K562 (cell line): Measurements from ENCODE around the gene LCA5L. TPM values are rescaled to one million over a fixed set of nuclear protein-coding genes. Genes with fewer than 3 reads are reported as not detected.

Source experiments
- ARHGAP35 ChIP-seq: fragments of 450-650 bp; IDR thresholded peaks from 2 replicates; pipeline ENCODE4 v1.6.1; 2018; ENCODE audit not compliant: partially characterized antibody
- CBFA2T3 ChIP-seq: fragments of 450-650 bp; IDR thresholded peaks from 2 replicates; pipeline ENCODE4 v1.6.1; 2017
- CHD1 ChIP-seq: fragments of 200-600 bp; sonication (generic); IDR thresholded peaks from one replicate; pipeline ENCODE4 v1.6.1; 2012; ENCODE audit warnings: mild to moderate bottlenecking, moderate library complexity, low read length, inconsistent platforms
- EP400 ChIP-seq: fragments of 450-650 bp; IDR thresholded peaks from 2 replicates; pipeline ENCODE4 v1.6.1; 2017; ENCODE audit warnings: antibody characterized with exemption, mild to moderate bottlenecking, moderate library complexity
- ETS2 ChIP-seq: IDR thresholded peaks from 2 replicates; pipeline ENCODE4 v1.6.1; 2016; ENCODE audit warnings: borderline replicate concordance, missing genetic modification characterization, mild to moderate bottlenecking, moderate library complexity, missing compliant biosample characterization; ENCODE audit not compliant: poor library complexity, severe bottlenecking
- FOXJ2 ChIP-seq: fragments of 200-800 bp; sonication (Bioruptor generic); IDR thresholded peaks from 2 replicates; pipeline ENCODE4 v1.6.1; 2016; ENCODE audit warnings: missing genetic modification characterization, missing compliant biosample characterization
- GATA2 ChIP-seq: sonication (generic); formaldehyde crosslinking; IDR thresholded peaks from 2 replicates; pipeline ENCODE4 v1.4.0; 2020; ENCODE audit warnings: mild to moderate bottlenecking, missing genetic modification reagents
- KDM2B ChIP-seq: fragments of 250-450 bp; sonication (Bioruptor Pico); IDR thresholded peaks from 2 replicates; pipeline ENCODE4 v1.8.0; 2021; ENCODE audit warnings: mild to moderate bottlenecking, moderate library complexity
- MCM3 ChIP-seq: fragments of 450-650 bp; IDR thresholded peaks from 2 replicates; pipeline ENCODE4 v1.6.1; 2016
- MEF2D ChIP-seq: conservative IDR thresholded peaks from 2 replicates; pipeline ENCODE4 v1.6.1; 2016; ENCODE audit warnings: low read depth, missing genetic modification characterization, missing compliant biosample characterization
- SRSF3 ChIP-seq: fragments of 200-400 bp; formaldehyde crosslinking; IDR thresholded peaks from 2 replicates; pipeline ENCODE4 v1.6.1; 2016; ENCODE audit warnings: mild to moderate bottlenecking, low read length, moderate library complexity; ENCODE audit not compliant: insufficient read depth
- TCFL5 ChIP-seq: fragments of 250-450 bp; sonication (Bioruptor Pico); conservative IDR thresholded peaks from 2 replicates; pipeline ENCODE4 v1.6.1; 2021; ENCODE audit warnings: mild to moderate bottlenecking, moderate library complexity, matching md5 sums
- XRCC5 ChIP-seq: fragments of 200-400 bp; formaldehyde crosslinking; IDR thresholded peaks from 2 replicates; pipeline ENCODE4 v1.6.1; 2017; ENCODE audit warnings: low read depth, mild to moderate bottlenecking, low read length
- ZKSCAN1 ChIP-seq: fragments of 150-350 bp; IDR thresholded peaks from 2 replicates; pipeline ENCODE4 v1.6.1; 2016; ENCODE audit warnings: low read depth, low read length
- ZNF561 ChIP-seq: fragments of 450-650 bp; formaldehyde crosslinking; conservative IDR thresholded peaks from 2 replicates; pipeline ENCODE4 v1.4.0; 2020; ENCODE audit warnings: mild to moderate bottlenecking, moderate library complexity
- ZNF668 ChIP-seq: fragments of 250-450 bp; sonication (Bioruptor Pico); IDR thresholded peaks from 2 replicates; pipeline ENCODE4 v1.8.0; 2022; ENCODE audit warnings: mild to moderate bottlenecking, inconsistent platforms
- polyA plus RNA-seq, 8 experiments: library from polyadenylated mRNA; depleted of rRNA in 4 of 8; stranded (reverse) in 5 of 8; unstranded in 3 of 8; fragments of >200 nt; fragmentation: Nextera tagmentation in 2 of 8; fragmentation: Illumina TruSeq in 1 of 8; extraction: Ambion mirVana in 2 of 8; extraction: Trizol in 1 of 8; gene quantifications; 2 replicates each; pipeline versions ENCODE4 v1.2.1 to v1.2.3, GENCODE V29; 2011 to 2014; ENCODE audit warnings: inconsistent platforms in 1 of 8, missing spikeins in 1 of 8
- total RNA-seq, 7 experiments: library from RNA; depleted of rRNA in 6 of 7; stranded (reverse); fragments of >200 nt in 6 of 7; fragmentation: Illumina TruSeq in 2 of 7; extraction: Trizol in 2 of 7; gene quantifications; 2 replicates each; pipeline versions ENCODE4 v1.2.1 to v1.2.3, GENCODE V29; 2011 to 2021; ENCODE audit warnings: low replicate concordance in 1 of 7
- TF ChIP-seq, protein P1 (sequence below): fragments of 250-450 bp; sonication (Bioruptor Pico); IDR thresholded peaks from 2 replicates; pipeline ENCODE4 v1.4.0; 2020; ENCODE audit warnings: mild to moderate bottlenecking, moderate library complexity, borderline replicate concordance
- TF ChIP-seq, protein P2 (sequence below): fragments of 450-650 bp; IDR thresholded peaks from 2 replicates; pipeline ENCODE4 v1.6.1; 2016; ENCODE audit warnings: low read depth
- TF ChIP-seq, protein P3 (sequence below): fragments of 450-650 bp; formaldehyde crosslinking; IDR thresholded peaks from 2 replicates; pipeline ENCODE4 v1.4.0; 2020; ENCODE audit warnings: mild to moderate bottlenecking, moderate library complexity

LCA5L gene
- total and polyA plus RNA-seq, 9 of the 15 experiments (the other 6 are each of a cell fraction or from before 2014, with no cell fraction given), result 1.8 to 4.9 (median 3.8) TPM

DNA sequence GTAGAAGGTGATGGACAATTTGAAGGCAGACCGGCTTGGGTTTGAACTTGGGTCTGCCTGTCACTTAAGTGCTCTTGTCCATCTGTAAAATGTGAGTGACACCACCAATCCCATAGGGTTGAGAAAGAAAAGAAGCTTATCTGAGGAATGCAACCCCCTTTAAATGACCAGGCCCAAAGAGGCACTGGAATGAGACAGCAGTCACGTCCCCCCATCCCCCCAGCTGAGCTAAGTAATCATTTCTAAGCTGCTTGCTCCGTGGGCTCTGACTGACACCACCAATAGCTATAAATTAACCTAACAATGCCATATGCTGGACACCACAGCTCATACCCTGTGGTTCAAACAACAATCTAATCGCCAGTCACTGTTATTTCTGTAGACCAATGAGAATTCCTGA is 15.1 kb downstream of the LCA5L start (continued):
- TF ChIP-seq, protein P1, sequence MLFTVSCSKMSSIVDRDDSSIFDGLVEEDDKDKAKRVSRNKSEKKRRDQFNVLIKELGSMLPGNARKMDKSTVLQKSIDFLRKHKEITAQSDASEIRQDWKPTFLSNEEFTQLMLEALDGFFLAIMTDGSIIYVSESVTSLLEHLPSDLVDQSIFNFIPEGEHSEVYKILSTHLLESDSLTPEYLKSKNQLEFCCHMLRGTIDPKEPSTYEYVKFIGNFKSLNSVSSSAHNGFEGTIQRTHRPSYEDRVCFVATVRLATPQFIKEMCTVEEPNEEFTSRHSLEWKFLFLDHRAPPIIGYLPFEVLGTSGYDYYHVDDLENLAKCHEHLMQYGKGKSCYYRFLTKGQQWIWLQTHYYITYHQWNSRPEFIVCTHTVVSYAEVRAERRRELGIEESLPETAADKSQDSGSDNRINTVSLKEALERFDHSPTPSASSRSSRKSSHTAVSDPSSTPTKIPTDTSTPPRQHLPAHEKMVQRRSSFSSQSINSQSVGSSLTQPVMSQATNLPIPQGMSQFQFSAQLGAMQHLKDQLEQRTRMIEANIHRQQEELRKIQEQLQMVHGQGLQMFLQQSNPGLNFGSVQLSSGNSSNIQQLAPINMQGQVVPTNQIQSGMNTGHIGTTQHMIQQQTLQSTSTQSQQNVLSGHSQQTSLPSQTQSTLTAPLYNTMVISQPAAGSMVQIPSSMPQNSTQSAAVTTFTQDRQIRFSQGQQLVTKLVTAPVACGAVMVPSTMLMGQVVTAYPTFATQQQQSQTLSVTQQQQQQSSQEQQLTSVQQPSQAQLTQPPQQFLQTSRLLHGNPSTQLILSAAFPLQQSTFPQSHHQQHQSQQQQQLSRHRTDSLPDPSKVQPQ, result no peak
- peak; percentile 55; the same call in 1 of the 2 replicates for TF ChIP-seq EP400
- TF ChIP-seq ETS2, result no peak
- no peak for TF ChIP-seq TCFL5 (CRISPR knock-in tag)
- 0 out of 2 replicates have a peak, but pooled peaks have one; percentile 22 for TF ChIP-seq MEF2D
- TF ChIP-seq, protein P2, sequence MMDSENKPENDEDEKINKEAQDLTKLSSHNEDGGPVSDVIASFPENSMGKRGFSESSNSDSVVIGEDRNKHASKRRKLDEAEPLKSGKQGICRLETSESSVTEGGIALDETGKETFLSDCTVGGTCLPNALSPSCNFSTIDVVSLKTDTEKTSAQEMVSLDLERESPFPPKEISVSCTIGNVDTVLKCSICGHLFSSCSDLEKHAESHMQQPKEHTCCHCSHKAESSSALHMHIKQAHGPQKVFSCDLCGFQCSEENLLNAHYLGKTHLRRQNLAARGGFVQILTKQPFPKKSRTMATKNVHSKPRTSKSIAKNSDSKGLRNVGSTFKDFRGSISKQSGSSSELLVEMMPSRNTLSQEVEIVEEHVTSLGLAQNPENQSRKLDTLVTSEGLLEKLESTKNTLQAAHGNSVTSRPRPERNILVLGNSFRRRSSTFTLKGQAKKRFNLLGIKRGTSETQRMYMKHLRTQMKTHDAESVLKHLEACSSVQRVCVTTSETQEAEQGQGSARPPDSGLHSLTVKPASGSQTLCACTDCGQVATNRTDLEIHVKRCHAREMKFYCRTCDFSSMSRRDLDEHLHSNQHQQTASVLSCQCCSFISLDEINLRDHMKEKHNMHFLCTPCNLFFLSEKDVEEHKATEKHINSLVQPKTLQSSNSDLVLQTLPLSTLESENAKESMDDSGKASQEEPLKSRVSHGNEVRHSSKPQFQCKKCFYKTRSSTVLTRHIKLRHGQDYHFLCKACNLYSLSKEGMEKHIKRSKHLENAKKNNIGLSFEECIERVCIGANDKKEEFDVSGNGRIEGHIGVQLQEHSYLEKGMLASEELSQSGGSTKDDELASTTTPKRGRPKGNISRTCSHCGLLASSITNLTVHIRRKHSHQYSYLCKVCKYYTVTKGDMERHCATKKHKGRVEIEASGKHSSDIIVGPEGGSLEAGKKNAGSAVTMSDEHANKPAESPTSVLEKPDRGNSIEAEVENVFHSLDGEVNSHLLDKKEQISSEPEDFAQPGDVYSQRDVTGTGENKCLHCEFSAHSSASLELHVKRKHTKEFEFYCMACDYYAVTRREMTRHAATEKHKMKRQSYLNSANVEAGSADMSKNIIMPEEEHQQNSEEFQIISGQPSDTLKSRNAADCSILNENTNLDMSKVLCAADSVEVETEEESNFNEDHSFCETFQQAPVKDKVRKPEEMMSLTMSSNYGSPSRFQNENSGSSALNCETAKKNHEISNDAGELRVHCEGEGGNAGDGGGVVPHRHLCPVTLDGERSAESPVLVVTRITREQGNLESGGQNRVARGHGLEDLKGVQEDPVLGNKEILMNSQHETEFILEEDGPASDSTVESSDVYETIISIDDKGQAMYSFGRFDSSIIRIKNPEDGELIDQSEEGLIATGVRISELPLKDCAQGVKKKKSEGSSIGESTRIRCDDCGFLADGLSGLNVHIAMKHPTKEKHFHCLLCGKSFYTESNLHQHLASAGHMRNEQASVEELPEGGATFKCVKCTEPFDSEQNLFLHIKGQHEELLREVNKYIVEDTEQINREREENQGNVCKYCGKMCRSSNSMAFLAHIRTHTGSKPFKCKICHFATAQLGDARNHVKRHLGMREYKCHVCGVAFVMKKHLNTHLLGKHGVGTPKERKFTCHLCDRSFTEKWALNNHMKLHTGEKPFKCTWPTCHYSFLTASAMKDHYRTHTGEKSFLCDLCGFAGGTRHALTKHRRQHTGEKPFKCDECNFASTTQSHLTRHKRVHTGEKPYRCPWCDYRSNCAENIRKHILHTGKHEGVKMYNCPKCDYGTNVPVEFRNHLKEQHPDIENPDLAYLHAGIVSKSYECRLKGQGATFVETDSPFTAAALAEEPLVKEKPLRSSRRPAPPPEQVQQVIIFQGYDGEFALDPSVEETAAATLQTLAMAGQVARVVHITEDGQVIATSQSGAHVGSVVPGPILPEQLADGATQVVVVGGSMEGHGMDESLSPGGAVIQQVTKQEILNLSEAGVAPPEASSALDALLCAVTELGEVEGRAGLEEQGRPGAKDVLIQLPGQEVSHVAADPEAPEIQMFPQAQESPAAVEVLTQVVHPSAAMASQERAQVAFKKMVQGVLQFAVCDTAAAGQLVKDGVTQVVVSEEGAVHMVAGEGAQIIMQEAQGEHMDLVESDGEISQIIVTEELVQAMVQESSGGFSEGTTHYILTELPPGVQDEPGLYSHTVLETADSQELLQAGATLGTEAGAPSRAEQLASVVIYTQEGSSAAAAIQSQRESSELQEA, result no peak
- no peak for TF ChIP-seq ZNF668 (CRISPR knock-in tag)
- no peak for TF ChIP-seq SRSF3
- no peak for TF ChIP-seq XRCC5
- no peak for TF ChIP-seq CHD1
- TF ChIP-seq KDM2B (CRISPR knock-in tag), result no peak
- TF ChIP-seq, protein P3, sequence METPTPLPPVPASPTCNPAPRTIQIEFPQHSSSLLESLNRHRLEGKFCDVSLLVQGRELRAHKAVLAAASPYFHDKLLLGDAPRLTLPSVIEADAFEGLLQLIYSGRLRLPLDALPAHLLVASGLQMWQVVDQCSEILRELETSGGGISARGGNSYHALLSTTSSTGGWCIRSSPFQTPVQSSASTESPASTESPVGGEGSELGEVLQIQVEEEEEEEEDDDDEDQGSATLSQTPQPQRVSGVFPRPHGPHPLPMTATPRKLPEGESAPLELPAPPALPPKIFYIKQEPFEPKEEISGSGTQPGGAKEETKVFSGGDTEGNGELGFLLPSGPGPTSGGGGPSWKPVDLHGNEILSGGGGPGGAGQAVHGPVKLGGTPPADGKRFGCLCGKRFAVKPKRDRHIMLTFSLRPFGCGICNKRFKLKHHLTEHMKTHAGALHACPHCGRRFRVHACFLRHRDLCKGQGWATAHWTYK (CRISPR knock-in tag), result no peak
- TF ChIP-seq ZNF561 (CRISPR knock-in tag), result no peak
- 0 out of 2 replicates have a peak, but pooled peaks have one; percentile 45 for TF ChIP-seq GATA2 (CRISPR knock-in tag)
- no peak for TF ChIP-seq FOXJ2 (tag)
- TF ChIP-seq MCM3, result no peak
- TF ChIP-seq ZKSCAN1, result no peak
- peak; percentile 94 for TF ChIP-seq CBFA2T3
- peak; percentile 80 for TF ChIP-seq ARHGAP35
